ENCODE results near the gene RNF157. TPM values are rescaled to one million over a fixed set of nuclear protein-coding genes. Genes with fewer than 3 reads are reported as not detected.

The RNF157 gene
- total and polyA plus RNA-seq, 2 of the 4 experiments (the other 2 are of a cell fraction): 0.54 to 1.3 TPM

DNA sequence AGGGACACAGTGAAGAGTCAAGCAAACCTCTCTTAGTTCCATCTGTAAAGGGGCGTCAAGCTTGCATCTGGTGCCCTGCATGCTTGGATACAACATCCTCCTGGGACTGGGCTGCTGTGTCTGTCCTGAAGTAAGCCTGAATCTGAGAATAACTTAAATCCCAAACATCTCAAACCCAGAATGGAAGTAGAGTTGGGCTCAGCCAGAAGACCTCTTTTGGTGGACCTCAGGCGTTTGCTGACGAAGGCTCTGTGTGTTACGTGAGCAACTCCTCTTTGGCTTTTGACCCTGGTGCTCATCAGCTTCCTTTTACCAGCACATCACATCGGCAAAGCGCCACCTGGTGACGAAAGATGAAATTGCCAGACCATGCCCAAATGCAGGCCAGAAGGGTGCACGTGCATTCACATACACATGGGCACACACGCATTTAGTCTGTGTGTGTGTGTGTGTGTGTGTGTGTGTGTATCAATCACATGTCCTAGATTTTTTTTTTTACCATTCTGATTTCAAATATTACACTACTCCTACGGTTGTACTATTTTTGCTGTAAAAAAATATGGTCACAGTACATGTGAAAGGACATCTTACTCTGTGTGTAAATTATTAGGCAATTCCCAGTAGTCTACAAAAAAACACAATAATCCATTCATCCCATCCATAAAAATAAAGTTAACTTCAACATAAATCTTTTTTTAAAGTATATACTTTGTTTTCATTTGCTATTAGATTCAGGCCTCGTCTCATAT lies 58.1 kb downstream of the RNF157 start (continued):
- TF ChIP-seq MAZ (IDR thresholded peaks at IDR 0.05; ENCODE audit: borderline replicate concordance, low read depth, low read length) (no peak), BHLHE40 (IDR thresholded peaks at IDR 0.05; ENCODE audit: low read depth, low read length) (peak; percentile 99)

DNA sequence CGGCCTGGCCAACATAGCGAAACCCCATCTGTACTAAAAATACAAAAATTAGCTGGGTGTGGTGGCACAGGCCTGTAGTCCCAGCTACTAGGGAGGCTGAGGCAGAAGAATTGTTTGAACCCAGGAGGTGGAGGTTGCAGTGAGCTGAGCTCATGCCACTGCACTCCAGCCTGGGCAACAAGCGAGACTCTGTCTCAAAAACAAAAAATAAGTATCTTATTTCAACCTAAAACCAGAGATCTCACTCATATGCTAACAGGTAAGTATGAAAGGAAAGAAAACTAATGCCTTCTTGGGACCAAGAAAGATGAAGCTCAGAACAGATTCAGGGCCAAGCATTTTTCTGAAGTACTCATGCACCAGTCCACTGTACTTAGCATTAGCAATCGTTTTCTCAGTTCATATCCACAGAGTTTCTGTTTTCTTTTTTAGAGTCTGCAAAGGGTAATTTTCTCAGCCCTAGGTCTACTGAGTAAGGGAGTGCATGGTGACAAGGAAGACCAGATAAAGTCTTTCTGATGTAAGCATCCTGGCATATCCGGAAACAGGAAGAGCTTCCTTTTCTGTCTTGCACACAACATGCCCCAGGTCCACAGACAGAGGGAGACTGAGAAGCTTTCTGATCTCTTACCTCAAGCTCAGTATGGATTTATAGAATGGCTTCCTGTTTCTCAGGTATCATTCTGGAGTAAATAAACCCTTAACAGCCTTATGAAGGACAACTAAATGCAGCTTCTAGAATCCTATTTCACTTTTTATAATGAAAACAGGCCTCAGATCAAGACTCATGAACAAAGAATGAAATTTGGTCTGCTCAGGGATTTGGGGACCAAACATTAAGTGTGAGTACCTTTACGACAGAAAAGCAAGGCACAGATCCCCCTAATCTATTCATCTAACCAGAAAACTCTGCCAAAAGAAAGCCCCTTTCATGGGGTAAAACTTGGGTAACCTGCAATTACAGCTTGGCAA lies 60.5 kb downstream of the RNF157 start:
- Histone ChIP-seq H3K79me1 (ENCODE audit: low read depth in 1 of 2, low read length in 2 of 2) (no peaks in the 10 kb centered on the region), H2BK15ac (ENCODE audit: low read depth, low read length) (no peak overlapping the region), H2BK120ac (ENCODE audit: low read depth, low read length) (no peak overlapping the region), H2AFZ (replicated peaks; ENCODE audit: low read length, poor library complexity) (no peak overlapping the region), H3K4ac (ENCODE audit: low read depth, low read length) (no peak overlapping the region), H3K56ac (ENCODE audit: extremely low read depth, insufficient read depth, low read length) (no peak overlapping the region), H3K14ac (replicated peaks; ENCODE audit: low read depth, low read length) (peak overlapping the region; percentile 48), H2BK20ac (ENCODE audit: low read depth, low read length) (no peak overlapping the region; the same call in 1 of the 2 replicates), H3K9me1 (ENCODE audit: insufficient read depth, low read length) (0 out of 2 replicates have a peak, but pooled peaks cover 3% of the 10 kb centered on the region), H4K20me1 (ENCODE audit: insufficient read depth, low read length) (no peaks in the 10 kb centered on the region), H3K4me1 (ENCODE audit: control insufficient read depth, insufficient read depth, low read length) (no peaks in the 10 kb centered on the region), H2AK9ac (replicated peaks; ENCODE audit: low read depth, low read length, poor library complexity) (no peak overlapping the region), H3K27ac (ENCODE audit: insufficient read depth, low read length) (no peak overlapping the region), H3K18ac (ENCODE audit: low read depth, low read length) (no peak overlapping the region), H4K91ac (ENCODE audit: insufficient read depth, low read depth, low read length) (no peak overlapping the region), H3K23ac (ENCODE audit: low read depth, low read length) (no peak overlapping the region), H3K4me3 (ENCODE audit: insufficient read depth, low read depth, low read length) (no peak overlapping the region), H2AK5ac (ENCODE audit: low read depth, low read length) (no peak overlapping the region), H3K36me3 (ENCODE audit: control insufficient read depth, insufficient read depth, low read length) (no peaks in the 10 kb centered on the region), H3K9ac (ENCODE audit: low read depth, low read length) (no peak overlapping the region), H3K9me3 (ENCODE audit: control insufficient read depth, insufficient read depth, low read length) (no peaks in the 10 kb centered on the region), H4K5ac (ENCODE audit: low read depth, low read length) (peak overlapping the region; percentile 4; the same call in 1 of the 2 replicates), H3K4me2 (ENCODE audit: low read depth, low read length) (no peak overlapping the region), H3K27me3 (ENCODE audit: control insufficient read depth, insufficient read depth, low read length) (no peaks in the 10 kb centered on the region), H2BK5ac (ENCODE audit: low read depth, low read length, poor library complexity, severe bottlenecking) (no peak overlapping the region), H4K8ac (ENCODE audit: low read depth in 2 of 2, low read length in 2 of 2) (peak overlapping the region; percentile 21 to 57; a peak in 2 of 4 replicates)
- intact Hi-C loops (cut with micrococcal nuclease) (no loop called here), in situ Hi-C loops (cut with MboI; ENCODE audit: low sequenced_read_pairs) (no loop called here), dilution Hi-C loops (cut with HindIII; ENCODE audit: low sequenced_read_pairs, unreplicated experiment) (no loop called here)
- BruUV-seq (replicated peaks): no TSS peak
- ChIA-PET CTCF (no interaction called here), POLR2A (ENCODE audit: unreplicated experiment) (no interaction called here)
- WGBS, 2 experiments (ENCODE audit: extremely low coverage in 2 of 2, insufficient read length in 1 of 2): no CpG with 5 or more reads among the region's 6 CpGs
- ATAC-seq (ENCODE audit: low read depth) (peak; percentile 41; the same call in 1 of the 2 replicates), DNase-seq (peak; percentile 50)
- no peak for TF ChIP-seq POLR2A (IDR thresholded peaks at IDR 0.05; ENCODE audit: low read depth, low read length)
- no peak for TF ChIP-seq MXI1 (IDR thresholded peaks at IDR 0.05; ENCODE audit: borderline replicate concordance, low read depth, low read length)
- no peak for TF ChIP-seq SMC3 (IDR thresholded peaks at IDR 0.05; ENCODE audit: low read depth, low read length)
- TF ChIP-seq RAD21 (IDR thresholded peaks at IDR 0.05; ENCODE audit: low read length): no peak
- no peak for TF ChIP-seq FOS (IDR thresholded peaks at IDR 0.05; ENCODE audit: low read depth, low read length)
- no peak for TF ChIP-seq MAFK (IDR thresholded peaks at IDR 0.05; ENCODE audit: low read depth, low read length)
- TF ChIP-seq CHD1 (IDR thresholded peaks at IDR 0.05; ENCODE audit: low read depth, low read length): no peak

Data from IMR-90 (cell line).